ENCODE measurements around the gene DAAM1.

Gene DAAM1

DNA sequence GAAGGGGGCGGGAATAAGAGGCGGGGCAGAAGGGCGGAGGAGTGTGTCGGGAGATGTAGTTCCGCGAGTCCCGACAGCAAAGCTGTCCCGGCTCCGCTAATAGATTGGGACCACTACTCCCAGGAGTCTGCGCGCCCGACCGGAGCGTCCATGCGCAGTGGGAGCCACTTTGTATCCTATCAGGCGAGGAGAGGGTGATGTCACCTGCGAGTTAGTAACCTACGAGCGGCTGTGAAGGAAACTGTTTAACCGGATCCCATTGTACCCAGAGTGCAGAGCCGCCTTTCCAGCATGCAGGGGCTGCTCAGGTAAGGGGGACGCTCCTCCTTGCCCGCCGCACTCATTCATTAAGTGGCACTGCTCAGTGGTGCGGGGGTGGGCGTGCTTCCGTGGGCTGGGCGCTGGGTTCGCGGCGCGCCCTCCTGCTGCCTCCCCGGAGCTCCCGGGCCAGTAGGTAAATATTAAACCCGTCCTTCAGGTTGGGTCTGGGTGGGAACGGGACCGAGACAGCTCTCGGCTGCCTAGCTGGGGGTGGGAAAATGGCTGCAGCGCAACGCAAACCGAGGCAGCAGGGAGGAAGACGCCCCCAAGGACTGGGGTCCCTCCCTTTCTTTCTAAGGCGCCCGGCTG, at the start of gene DAAM1:
Gene DAAM1, plus strand, starts transcription at position 207 of the 630 bp plus-strand sequence. CDS start 74,811 bp downstream, outside the sequence.
- peak; percentile 95 for DNase-seq

DNA sequence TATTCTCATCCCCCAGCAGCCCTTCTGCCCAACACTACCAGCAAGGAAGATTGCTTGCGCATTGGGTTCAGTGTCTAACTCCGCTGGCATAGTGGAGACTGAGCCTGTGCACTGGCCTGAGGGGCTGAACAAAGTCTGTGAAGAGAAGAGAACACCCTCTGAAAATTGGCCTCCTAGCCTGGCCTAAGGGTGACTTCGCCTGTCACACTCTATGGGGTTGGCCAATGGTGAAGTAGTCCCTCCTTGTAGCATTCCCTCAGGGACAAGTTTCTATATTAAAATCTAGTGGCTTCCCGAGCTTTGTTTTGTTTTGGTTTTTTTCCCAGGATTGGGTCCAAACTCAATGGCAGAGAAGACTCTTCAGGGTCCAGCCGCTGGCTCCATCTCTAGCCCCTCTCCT, 49.1 kb upstream of the DAAM1 start:
- DNase-seq: no peak

DNA sequence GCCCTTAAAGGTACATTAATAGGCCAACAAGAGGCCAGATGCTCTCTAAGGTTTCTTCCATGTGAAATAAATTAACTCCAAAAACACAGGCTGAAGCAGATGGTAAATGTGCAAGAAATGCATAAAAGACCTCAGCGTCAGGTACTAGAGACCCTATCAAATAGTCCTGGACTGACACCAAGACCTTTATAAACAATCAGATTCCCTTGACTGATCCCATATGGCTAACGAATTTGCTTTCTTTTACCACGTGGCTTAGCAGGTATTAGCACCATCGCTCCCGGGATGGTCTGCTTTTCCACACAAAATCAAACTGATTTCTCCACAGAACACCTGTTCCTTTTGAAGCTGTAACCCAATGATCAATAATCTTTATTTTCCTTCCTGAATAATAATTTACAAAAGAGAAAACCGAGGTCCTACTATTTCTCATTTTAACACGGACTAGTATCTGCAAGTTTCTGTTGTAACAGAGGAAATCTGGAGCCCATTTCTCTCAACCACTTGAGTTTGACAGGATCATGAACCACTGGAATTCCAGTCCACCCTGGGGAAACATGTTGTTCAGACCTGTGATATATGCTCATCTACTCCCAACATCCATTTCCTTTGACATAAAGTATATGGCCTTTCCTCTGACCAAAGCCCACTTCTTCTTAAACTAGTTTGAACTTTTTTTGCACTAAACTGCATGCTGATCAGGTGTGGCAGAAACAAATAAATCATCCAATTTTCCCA, 48.2 kb upstream of the DAAM1 start:
- DNase-seq: peak; percentile 37

DNA sequence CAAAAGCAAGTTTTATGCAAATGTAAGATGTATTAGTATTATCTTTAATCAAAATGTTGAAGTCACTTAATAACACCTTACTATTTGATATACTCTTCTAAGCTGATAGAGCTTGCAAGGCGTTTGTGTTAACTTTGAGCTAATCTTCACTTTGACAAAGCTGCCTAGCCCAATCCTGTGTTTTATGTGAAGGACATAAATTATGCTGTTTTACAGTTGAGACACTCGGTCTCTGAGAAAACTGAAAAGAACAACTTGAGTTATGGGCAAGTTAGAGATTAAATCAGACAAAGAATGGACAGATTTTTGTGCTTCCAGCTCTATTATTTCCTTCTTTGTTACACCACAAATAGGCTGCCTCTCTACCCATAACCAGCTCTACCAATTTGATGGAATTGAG, 42.0 kb upstream of the DAAM1 start:
- DNase-seq: no peak

DNA sequence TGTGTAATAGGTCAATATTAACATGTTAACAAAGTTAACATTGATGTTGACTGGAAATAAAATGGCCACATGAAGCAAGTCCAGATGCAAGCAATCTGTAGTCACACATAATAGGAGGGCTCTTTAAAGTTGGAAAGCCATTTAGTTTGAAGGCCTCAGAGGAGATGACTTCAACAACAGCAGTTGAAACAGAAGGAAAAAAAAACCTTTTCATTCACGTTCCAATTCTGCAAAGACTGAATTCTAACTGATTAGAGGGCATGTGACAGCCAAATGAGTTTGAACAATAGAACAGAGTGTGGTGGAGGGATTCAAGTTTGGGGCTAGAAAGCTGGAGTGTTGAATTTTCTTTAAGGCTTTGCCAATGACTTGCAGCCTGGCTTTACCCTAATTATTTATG, 41.5 kb upstream of the DAAM1 start:
- DNase-seq: no peak

DNA sequence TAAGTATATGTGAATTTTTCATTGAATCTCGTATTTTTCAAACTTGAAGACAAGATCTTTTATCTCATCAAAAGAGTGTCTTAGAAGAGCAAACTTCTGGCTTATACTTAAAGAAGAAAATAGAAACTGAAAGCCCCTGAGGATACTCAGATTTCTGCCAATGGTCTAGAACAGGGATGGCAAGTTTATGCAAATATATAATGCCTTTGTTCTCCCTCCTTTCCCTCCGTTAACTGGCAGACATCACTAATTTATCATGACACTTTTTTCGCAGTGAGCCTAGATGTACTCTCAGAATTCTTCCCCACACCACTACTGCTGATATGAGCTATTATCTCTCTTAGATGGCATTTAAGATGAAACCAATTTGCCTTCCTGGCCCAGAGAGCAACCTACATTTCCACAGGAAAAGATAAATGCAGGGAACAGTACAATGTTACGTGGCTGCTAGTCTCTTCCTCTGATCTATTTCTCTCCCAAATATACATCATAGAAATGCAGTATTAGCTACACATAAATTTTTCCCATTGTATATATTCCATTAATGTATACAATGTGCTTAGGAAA, 40.0 kb upstream of the DAAM1 start:
- DNase-seq: no peak

DNA sequence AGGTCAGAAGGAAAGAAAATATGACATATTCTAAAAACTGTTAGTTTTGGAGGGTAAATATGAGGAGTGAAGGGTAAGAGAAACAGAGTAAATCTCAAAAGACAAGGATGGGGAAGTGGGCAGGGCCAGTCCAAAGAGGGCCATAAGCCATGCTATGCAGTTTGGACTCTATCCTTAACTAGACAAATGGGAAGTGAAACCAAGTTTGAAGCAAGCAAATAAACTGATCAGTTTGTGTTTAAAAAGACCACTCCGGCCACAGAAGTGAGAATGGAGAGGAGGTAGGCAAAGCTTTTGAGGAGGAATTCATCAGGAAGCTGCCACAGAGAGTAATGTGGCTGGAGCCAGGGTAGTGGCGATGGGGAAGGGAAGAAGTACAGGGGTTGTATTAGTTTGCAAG, 37.5 kb upstream of the DAAM1 start:
- no peak for DNase-seq

DNA sequence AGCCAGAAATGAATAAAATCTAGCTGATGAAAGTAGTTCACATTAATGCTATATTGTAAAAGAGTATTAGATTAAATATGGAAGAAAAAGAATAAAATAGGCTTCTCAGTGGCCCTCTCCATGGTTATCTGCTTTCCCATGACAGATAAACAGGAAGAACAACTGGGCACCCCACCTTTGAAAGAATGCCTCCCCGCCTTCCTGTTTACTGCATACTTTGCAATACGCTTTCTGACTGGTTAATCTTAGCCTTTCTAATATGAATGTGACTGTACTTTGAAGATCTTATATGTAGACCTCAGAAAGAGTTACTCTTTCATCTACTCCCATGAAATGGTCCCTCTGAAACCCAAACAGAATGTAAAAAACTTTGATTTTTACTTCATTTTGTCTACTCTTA, 34.1 kb upstream of the DAAM1 start:
- no peak for DNase-seq

DNA sequence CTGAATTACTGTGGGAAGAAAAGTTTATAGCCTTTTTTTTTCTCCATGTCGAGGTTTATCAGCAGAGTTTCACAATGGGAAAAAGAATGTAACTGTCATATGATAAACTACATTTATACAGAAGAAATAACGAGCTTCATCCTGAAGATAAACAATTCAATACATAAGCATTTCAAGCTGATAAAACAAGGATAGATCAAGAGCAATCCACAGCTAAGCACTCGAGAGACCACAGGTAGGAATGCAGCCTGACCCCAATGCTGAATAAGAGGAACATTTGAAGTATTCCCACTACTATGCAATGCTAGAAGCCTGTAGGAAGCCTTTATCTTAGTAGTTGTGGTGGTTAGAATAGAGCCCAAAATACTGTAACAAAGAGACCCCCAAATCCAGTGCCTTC, 32.6 kb upstream of the DAAM1 start:
- no peak for DNase-seq

DNA sequence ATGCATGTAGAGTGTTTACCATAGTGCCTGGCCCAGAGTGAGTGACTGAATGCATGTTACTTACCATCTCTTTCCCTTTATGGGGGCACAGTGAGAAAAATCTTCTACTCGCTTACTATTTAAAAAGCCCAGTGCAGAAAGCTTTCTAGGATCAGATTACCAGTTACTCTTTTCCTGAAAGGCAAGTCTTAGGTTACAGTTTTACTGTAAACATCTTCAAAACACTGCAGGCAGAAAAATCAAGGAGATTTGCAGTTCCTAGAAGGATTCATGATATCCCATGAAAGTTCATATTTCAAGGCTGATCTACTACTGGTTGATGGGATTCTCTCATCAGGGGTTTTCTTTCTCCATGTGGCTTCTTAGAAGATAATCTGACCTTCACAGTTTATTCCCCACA, 29.3 kb upstream of the DAAM1 start:
- no peak for DNase-seq

DNA sequence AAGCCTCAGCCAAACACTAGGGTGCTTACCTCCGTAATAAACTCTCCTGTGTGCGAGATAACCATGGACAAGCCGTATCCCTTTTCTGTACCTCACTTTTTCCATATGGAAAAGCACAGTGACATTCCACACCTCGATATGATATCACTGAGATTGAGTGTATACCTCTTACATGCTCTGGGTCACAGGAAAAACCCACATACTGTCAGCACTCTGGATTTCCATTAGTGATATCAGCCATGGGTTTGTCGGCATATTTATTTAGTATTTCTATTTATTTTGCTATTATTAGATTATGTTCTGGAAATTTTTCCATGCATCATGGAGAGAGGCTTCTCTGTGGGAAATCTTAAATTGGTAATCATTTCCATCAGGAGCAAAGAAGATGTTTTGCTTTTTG, 28.0 kb upstream of the DAAM1 start:
- DNase-seq: no peak

DNA sequence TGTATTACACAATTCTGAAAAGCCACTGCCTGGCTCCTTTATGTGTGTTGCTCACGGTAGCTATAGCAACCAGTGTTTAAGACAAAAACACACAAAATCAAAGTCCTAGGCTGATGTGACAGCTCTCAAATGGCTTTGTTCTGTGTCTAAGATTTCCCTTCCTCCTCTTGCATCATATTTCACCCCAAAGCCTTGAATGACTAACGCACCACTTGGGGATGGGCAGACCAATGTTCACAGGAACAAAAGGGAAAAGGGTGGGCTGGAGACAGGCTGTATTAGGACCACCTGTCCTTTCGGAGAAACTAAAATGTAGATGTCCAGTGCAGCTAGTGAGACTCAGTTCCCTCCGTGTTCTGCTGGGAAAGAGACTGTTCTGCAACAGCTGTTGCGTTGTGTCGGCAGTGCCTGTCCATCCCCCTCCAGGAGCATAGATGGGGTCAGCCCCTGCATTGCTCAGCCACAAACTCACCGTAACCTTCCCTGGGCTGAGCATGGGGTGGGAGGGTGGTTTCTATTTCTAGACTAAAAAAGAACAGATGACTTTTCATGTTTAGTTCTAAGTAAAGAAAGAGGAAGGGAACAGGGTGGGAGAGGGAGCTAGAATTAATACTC, 26.8 kb upstream of the DAAM1 start:
- no peak for DNase-seq

DNA sequence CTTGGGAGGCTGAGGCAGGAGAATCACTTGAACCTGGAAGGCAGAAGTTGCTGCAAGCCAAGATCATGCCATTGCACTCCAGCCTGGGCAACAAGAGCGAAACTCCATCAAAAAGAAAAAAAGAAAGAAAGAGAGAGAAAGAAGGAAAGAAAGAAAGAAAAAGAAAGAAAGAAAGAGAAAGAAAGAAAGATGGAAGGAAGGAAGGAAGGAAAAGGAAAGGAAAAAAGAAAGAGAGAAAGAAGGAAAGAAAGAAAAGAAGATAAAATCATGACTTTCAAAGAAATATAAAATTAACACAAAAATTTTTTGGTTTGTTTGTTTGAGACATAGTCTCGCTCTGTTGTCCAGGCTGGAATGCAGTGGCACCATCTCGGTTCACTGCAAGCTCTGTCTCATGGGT, 22.2 kb upstream of the DAAM1 start:
- DNase-seq: no peak

DNA sequence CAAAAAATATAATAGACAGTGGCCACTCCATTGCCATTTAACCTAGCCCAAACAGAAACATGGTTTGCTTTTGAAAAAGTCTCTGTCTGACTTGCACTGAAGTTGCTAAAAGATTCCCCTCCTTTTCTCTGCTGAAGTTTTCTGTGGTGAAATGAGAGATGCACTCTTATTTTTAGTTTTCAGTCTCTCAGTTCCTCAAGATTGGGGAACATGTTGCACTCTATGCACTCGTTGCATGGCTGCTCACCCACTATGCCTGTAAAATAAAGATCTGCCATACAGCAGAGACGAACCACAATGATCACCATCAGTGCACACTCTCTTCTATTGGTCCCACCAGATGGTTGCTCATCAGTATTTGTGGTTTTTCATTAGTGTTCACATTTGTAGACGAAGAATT, 13.1 kb upstream of the DAAM1 start:
- DNase-seq: no peak

DNA sequence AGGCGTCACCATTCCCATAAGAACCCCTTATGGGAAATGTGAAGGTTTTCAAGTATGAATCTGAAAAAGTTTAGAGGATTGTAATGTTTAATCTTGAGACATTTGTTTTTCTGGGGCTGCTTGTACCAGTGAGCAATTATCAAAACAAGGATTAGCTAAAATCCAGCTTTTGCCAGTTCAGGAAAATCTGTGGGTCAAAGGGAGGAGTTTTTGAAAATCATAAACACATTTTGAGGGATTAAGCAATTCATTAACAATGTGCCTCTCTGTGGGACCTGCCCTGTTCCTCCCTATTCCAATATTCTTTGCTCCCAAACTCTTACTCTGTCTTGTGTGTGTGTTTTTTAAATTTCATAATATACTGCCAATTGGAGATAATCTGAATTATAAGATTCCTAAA, 11.7 kb upstream of the DAAM1 start:
- no peak for DNase-seq

DNA sequence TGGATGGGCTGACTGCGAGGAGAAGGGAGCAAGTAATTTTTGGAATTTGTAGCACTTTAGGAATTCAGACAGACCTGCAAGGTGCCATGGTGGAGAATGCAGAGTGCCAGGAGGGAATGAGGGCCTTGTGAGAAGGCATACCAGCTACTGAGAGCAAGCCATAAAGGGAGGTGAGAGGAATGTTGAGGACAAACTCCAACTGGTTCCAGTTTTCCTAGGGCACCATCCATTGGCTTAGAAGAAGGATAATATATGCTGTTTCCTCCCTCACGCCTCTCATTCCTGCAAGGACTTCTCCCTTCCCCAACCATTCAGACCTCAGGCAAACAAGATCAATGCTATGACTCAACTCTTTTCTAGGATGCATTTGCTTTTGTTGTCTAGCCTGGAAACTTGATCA, 11.2 kb upstream of the DAAM1 start:
- DNase-seq: no peak

DNA sequence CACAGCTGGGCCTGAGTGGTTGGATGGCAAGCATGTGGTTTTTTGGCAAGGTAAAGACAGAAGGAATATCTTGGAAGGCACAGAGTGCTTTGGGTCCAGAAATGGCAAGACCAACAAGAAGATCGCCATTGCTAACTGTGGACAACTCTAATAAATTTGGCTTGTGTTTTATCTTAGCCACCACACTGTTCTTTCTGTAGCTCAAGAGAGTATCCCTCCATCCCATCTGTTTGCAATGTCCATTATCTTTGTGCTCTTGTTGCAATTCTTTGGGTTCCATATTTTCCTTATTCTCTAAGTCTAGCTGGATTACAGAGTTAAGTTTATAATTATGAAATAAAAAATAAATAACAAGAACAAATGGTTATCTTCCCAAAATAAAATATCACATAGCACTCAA, 6.7 kb upstream of the DAAM1 start:
- DNase-seq: no peak

DNA sequence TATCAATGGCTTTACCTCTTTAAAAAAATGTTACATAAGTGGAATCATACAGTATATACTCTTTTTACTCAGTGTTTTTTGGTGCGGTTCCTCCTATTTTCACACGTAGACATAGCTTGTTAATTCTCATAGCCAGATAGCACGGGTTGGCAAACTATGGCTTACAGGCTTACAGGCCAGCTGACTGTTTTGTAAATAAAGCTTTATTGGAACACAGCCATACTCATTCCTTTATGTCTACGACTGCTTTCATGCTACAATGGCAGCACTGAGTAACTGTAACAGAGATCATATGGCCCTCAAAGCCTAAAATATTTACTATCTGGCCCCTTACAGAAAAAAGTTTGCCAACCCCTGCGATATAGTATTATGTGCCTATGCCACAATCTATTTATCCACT, 5.8 kb upstream of the DAAM1 start:
- DNase-seq: no peak

DNA sequence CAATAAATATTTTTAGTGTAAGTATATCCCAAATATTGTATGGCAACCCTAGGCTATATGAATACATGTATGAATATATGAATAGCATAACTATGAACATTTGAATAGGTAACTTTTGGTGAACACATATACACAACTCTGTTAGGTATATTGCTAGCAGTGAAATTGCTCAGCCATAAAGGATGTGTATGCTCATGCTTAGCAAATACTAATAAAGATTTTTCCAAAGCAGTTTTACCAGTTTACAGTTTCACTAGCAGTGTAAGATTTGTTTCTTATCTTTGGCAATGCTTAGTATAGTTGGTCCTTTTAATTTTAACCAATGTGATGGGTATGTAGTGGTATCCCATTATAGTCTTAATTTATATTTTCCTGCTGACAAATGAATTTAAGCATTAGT, 5.3 kb upstream of the DAAM1 start:
- DNase-seq: no peak

DNA sequence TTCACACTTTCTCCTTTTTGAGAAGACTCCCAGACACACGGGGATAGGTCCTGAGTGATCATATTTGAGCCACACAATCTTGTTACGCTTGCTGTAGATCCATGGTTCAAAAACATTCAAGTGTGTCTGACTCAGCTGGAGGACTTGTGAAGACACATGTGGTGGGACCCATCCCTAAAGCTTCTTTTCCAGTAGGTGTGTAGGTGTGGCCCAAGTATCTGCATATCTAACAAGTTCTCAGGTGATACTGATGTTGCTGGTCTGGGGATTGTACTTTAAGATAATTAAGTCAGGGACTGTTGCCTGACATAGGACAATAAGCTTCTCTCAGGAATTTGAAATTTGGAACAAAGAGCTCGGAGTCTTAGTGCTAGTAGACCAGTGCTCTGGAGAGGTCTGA, 4.1 kb upstream of the DAAM1 start:
- DNase-seq: no peak

DNA sequence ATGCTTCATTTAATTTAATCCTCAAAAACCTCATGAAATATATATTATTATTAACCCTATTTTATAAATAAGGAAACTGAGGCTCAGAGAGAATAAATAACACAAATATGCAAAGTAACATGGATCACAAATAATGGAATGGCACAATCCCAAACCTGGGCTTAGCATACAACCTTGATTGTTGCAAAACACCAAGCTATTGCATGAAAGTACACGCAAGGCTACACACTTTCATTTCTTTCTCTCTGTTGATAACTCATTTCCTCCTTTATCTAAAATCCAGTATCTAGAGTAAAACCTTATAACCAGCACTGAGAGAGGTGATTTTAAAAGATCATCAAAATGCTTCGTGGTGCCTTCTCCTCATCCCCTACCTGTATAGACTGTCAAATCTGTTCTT, 2.8 kb upstream of the DAAM1 start:
- no peak for DNase-seq

DNA sequence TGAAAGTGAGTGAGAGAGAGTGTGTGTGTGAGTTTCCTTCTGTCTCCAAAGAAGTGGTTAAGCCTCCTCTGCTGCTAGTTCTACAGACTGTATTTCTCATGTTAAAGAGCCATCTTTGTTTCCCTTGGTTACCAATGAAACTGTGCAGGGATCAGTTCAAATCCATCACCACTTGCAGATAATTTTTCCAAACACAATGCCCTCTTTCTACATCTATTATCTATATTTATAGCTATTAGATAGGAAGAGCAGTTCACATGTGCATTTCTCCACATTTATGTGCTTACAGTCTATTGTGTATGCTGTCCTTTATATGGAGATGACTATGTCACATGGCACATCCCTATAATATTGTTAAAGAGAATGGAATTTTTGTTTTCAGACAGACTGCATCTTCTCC, 2.2 kb upstream of the DAAM1 start:
- DNase-seq: no peak

DNA sequence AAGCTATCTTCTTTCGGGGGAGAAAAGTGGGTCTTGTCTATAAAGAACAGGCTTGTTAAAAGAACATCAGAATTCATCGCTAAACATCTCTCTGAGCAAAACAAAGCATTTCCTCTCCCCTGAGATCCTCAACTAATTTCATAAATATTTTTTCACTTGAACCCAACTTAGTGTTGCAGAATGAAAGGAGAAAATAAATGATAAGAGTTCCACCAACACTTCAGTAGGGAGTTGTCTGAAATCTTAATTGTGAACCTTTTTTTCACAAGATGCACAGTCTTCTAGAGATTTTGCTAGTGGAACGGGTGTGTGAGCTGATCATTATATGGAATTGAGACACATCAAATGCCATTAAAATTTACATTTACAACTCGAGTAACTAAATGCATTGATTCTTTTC, 1.3 kb upstream of the DAAM1 start:
- no peak for DNase-seq

DNA sequence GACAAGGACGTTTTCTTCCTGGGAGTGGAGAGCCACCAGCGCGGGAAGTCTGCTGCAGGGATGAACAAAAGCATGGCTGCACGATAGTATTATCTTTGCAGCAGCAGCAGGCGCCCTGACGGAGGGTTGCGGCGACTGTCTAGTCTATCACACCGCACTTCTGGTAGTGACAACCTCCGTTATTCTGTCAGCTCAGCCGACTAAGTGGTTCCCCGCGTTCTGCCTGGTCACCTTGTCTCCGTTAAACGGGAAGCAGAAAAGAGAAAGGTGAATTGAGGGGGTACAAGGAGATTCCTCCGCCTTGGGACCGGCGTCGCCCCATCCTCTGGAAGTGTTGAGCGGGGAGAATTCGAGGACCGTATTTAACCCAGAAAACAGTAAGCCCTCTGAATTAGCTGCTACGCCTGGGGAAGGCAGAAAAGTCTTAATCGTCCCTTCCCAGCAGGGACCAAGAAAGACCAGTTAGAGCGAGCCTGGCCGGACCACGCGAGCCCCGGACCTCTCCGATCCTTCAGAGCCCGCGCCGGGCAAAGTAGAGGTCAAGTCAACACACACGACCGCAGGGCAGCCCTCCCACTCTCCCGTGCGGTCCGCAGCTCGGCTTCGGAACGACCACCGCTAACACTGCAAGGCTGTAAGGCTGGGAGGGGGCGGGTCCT, 536 bp upstream of the DAAM1 start:
- no peak for DNase-seq

Measured in DMS 273 treated with DMSO at 0.1 percent for 48 hours (cell line).